ENCODE data around the gene SFI1. TPM values are rescaled to one million over a fixed set of nuclear protein-coding genes. Genes with fewer than 3 reads are reported as not detected.

Gene SFI1
- total and polyA plus RNA-seq, 7 donors: 6.5 to 40.9 (median 17.5) TPM

- no peak for TF ChIP-seq POLR2AphosphoS5 (IDR thresholded peaks at IDR 0.05)
- no peak for TF ChIP-seq EP300 (IDR thresholded peaks at IDR 0.05)
- TF ChIP-seq POLR2A (IDR thresholded peaks at IDR 0.05): no peak
- TF ChIP-seq CTCF (IDR thresholded peaks at IDR 0.05): no peak
- H3K4me3 ChIP-seq: no peak overlapping the region
- 87 to 90% methylated on average over 12 of the region's 12 CpGs for WGBS, 2 donors
- peaks cover 0 to 27% (median 16%) of the 10 kb centered on the region in 4 donors for H3K4me1 ChIP-seq
- peak; percentile 62 for DNase-seq
- peaks cover 0 to 11% (median 4%) of the 10 kb centered on the region in 4 donors for H3K36me3 ChIP-seq
- no peaks in the 10 kb centered on the region for H3K27me3 ChIP-seq
- intact Hi-C loops (cut with DNase I): no loop called here
- no peak overlapping the region for H3K27ac ChIP-seq
- H3K9me3 ChIP-seq: no peaks in the 10 kb centered on the region
These were observed 116.6 kb downstream of the SFI1 start for GRCh38 chr22:31612891-31613285.

- no peaks in the 10 kb centered on the region for H3K9me3 ChIP-seq
- 79 to 89% methylated on average over 23 of the region's 23 CpGs for WGBS, 2 donors
- H3K4me1 ChIP-seq: peaks cover 0 to 27% (median 16%) of the 10 kb centered on the region in 4 donors
- no peak for TF ChIP-seq CTCF (IDR thresholded peaks at IDR 0.05)
- no peak for TF ChIP-seq POLR2AphosphoS5 (IDR thresholded peaks at IDR 0.05)
- no peak for TF ChIP-seq EP300 (IDR thresholded peaks at IDR 0.05)
- no peak for TF ChIP-seq POLR2A (IDR thresholded peaks at IDR 0.05)
- no peak overlapping the region for H3K27ac ChIP-seq
- no peaks in the 10 kb centered on the region for H3K27me3 ChIP-seq
- intact Hi-C loops (cut with DNase I): no loop called here
- no peak overlapping the region for H3K4me3 ChIP-seq
- H3K36me3 ChIP-seq: peaks cover 0 to 16% (median 6%) of the 10 kb centered on the region in 4 donors
- peak; percentile 52 for DNase-seq
These were observed 117.1 kb downstream of the SFI1 start for GRCh38 chr22:31613286-31613903.

DNA sequence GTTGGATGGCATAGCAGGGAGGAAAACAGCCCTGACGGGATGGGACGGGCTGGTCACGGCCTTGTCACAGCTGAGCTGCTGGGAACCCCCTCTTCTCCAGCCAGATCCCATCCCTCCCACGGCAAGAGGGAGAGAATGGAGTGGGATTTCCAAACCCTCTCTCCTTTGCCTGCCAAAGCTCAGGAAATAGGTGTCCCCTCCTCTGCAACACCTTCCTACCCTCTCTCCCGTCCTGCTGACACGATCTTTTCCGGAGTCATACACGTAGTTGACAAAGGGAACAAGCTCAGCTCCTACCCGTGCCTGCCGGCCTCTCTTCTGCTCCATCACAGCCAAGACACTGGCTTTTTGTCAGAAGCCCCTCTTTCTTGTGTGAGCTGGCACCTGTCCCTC lies 117.6 kb downstream of the SFI1 start:
- no peaks in the 10 kb centered on the region for H3K27me3 ChIP-seq
- intact Hi-C loops (cut with DNase I): no loop called here
- 84 to 88% methylated on average over 10 of the region's 10 CpGs for WGBS, 2 donors
- peaks cover 0 to 27% (median 16%) of the 10 kb centered on the region in 4 donors for H3K4me1 ChIP-seq
- no peaks in the 10 kb centered on the region for H3K9me3 ChIP-seq
- no peak overlapping the region for H3K27ac ChIP-seq
- H3K4me3 ChIP-seq: no peak overlapping the region
- TF ChIP-seq EP300 (IDR thresholded peaks at IDR 0.05) (no peak), CTCF (IDR thresholded peaks at IDR 0.05) (no peak), POLR2A (IDR thresholded peaks at IDR 0.05) (no peak), POLR2AphosphoS5 (IDR thresholded peaks at IDR 0.05) (no peak)
- peaks cover 0 to 21% (median 9%) of the 10 kb centered on the region in 4 donors for H3K36me3 ChIP-seq
- DNase-seq: no peak

- TF ChIP-seq EP300 (IDR thresholded peaks at IDR 0.05) (no peak), CTCF (IDR thresholded peaks at IDR 0.05) (no peak), POLR2AphosphoS5 (IDR thresholded peaks at IDR 0.05) (no peak), POLR2A (IDR thresholded peaks at IDR 0.05) (no peak)
- peak; percentile 50 for DNase-seq
- Histone ChIP-seq H3K4me1 (peaks cover 0 to 27% (median 16%) of the 10 kb centered on the region in 4 donors), H3K27me3 (no peaks in the 10 kb centered on the region), H3K36me3 (peaks cover 0 to 32% (median 17%) of the 10 kb centered on the region in 4 donors), H3K4me3 (no peak overlapping the region), H3K27ac (peak overlapping the region in 1 of 4 donors; percentile 12), H3K9me3 (no peaks in the 10 kb centered on the region)
- 77 to 91% methylated on average over 18 of the region's 18 CpGs for WGBS, 2 donors
- intact Hi-C loops (cut with DNase I): no loop called here
These were observed 118.6 kb downstream of the SFI1 start for GRCh38 chr22:31614781-31615490.
